GM21360 (cell line): ENCODE data around the gene CHRNA4.

Experiments used
- ATAC-seq: cut with Tn5 transposase; IDR thresholded peaks from one replicate; pipeline ENCODE4 v1.9.1; 2021; ENCODE audit warnings: mild to moderate bottlenecking, moderate library complexity; ENCODE audit not compliant: unreplicated experiment

Gene CHRNA4

DNA sequence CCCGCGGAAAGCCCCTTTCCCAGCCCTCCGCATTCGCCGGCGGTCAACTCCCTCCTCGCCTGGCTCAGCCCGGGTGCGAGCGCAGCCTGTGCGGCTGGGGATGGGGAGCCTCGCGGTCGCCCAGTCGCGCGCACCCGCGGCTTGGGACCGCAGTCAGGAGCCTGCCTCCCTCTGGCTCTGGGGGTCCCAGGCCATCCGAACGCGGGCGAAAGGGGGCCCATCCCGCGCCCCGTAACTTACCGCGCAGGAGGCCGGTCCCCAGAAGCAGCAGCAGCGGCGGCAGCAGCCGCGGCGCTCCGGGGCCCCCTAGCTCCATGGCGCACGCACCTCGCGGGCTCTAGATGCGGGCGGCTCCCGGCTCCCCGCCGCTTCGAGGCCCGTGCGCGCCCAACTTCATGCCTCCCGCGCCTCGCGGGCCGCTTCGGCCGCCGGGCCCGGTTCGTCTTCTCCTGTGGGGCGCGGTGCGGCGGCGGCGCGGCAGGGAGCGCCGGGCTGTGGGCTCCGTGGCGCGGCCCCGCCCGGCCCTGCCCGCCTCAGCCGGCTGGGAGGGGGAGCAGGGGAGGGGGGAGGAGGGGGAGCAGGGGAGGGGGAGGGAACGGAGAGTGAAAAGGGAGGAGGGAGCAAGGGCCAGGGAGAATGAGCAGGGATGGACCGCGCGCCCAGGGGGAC, at the start of gene CHRNA4:
Gene CHRNA4, minus strand, starts transcription at position 500 of the 669 bp plus-strand sequence. Its CDS starts 184 bp downstream, at position 316.
- no peak for ATAC-seq

- no peak for ATAC-seq
Observed at GRCh38 chr20:63409834-63410435, 48.8 kb upstream of the CHRNA4 start.

GRCh38 chr20:63409066-63409833, 48.1 kb upstream of the CHRNA4 start:
- ATAC-seq = no peak

DNA sequence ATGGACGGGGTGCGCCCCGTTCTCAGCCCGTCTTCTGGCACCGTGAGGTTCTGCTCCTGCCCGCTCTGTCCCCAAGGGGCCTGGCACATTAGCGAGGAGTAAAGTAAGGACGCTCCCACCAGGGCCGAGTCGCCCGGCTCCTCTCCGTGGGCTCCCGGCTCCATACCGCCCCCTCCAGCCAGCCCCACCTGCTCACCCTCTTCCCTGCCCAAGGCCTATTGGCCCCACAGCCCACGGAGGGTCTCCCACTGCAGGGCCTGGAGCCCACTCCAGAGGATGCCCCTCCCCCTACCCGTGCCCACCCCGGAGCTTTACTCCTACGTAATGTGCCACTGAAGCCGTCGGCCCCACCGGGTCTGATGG, 47.5 kb upstream of the CHRNA4 start:
- ATAC-seq = no peak

DNA sequence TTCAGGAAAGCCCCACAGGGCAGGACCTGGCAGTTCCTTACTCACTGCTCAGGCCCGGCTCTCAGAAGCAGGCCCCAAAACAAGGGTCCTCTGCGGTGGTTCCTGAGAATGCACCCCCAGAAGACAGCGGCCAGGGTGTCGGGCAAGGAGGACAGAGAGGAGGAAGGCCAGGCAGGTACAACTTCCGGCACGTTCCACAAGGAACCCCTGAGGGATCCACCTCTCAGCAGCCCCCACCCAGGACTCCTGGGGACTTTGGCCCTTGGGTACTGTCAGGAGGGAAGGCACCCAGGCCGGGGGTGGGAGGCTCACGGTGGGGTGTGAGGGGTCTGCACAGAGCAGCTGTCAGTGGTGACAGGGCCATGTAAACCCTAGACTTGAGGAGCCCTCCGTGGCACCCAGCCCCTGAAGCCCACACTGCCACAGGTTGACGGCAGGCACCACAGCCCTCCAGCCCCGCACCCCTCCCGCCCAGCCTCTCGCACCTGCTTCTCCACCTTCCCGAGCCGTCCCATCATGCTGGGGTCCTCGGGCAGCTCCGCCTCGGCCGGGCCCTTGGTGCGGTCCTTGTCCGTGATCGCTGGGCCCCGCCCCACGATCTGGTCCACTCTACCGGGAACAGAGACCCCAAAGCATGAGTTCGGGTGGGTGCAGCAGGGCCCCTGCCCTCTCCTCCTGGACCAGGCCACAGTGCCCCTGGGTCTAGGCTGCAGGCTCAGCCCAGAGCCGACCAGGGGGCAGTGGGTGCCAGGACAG, 47.0 kb upstream of the CHRNA4 start:
- ATAC-seq = no peak

- ATAC-seq = no peak
Observed at GRCh38 chr20:63406617-63407245, 45.6 kb upstream of the CHRNA4 start.

DNA sequence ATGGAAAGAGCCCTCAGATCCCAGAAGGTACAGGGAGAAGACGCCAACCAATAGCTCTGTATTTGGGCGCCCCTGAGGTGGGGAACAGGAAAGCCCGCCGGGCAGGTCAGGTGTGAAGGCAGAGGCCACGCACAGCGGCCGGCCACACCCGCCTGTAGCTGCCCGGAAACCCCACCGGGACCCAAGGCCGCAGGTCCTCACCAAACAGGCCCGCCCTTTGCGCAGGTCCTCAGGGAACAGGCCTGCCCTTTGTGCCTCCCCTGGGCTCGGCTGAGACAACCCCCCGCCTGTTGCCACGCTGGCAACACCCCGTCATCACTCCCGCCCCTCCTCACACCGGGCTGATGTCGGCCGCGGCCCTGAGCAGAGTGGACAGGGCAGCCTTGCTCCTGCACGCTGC, 44.9 kb upstream of the CHRNA4 start:
- no peak for ATAC-seq

- no peak for ATAC-seq
Observed at GRCh38 chr20:63405102-63405730, 44.1 kb upstream of the CHRNA4 start.

DNA sequence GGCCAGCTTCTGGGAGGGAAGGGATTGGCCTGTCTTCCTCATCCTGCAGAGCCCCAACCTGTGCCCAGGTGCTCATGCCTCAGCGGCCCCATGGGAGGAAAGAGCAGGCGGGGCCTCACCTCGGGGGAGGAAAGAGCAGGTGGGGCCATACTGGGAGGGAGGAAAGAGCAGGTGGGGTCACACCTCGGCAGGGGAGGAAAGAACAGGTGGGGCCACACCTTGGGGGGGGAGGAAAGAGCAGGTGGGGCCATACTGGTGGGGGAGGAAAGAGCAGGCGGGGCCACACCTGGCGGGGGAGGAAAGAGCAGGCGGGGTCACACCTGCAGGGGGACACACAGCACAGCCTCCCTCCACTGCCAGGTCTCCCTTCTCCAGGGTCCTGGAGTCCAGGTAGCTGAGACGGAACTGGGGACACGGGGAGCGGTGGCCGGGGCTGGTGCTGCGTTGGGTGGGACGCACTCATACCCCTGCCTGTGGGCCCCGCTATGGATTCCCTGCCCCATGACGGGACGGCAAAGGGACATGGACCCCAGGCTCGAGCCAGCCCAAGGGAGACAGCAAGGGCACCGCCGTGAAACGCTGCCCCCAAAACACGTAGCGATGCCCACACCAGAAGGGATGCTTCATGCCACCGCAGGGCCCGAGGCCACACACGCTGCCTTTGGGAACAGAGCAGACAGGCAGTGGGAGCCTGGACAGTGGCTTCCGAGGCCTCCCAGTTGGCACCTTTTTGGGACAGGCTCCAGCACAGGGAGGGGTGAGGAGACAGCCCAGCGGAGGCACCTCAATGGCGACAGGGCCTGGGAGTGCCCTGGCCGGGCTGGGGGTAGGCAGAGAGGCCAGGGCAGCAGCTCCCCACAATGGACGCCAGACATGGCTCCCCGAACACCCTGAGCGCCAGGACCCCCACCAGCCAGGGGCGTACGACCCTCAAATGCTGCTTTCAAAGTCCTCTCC, 43.3 kb upstream of the CHRNA4 start:
- no peak for ATAC-seq

- no peak for ATAC-seq
Observed at GRCh38 chr20:63403403-63404105, 42.4 kb upstream of the CHRNA4 start.

DNA sequence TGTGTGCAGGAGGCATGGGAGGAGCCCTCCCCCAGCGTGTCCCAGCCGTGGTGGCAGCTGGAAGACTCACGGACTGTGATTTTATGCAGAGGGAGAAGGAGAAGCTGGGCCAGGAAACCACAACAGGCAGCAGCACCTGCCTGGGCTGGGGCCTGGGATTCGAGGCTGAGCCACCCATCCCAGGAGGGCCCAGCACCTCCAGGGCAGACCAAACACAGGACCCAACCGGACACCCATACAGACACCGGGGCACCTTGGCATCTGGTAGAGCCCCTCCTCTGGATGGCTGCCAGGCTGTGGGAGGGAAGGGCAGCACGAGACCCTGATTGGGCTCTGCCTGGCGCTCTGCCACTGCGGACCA, 41.7 kb upstream of the CHRNA4 start:
- no peak for ATAC-seq

DNA sequence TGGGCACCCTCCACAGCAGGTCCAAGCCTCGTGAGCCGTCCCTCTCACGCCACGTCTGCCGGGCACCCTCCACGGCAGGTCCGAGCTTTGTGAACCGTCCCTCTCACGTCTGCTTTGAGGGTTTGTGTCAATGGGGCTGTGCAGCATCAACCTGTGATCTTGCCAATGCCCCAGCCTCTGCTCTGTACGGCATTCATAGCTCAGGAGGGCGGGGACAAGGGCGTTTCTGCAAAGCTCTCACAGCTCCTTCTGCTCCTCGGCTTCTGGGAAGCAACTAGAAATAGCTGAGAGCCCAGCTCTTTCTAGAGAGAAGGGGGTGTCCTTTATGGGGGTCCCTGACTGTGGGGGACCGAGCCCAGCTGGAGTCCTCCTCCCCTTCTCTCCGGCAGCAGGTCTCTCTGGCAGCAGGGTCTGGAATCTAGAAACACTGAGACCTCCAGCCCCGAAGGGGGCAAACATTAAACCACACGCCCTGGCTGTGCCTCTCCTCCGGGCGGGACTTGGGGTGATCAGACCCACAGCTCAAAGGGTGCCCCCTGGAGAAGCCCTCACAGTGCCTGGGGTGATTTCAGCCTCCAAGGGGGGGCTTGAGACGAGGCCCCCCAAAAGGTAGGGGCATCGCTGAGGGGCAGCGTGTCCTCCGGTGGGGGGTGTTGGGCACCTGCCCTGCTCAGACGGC, 41.2 kb upstream of the CHRNA4 start:
- ATAC-seq = no peak

- ATAC-seq = no peak
Observed at GRCh38 chr20:63401384-63402110, 40.4 kb upstream of the CHRNA4 start.

- no peak for ATAC-seq
Observed at GRCh38 chr20:63400486-63401210, 39.5 kb upstream of the CHRNA4 start.

GRCh38 chr20:63399596-63400375, 38.6 kb upstream of the CHRNA4 start:
- no peak for ATAC-seq
